GM12892 (cell line): Measurements from ENCODE around the gene MED22.

Experiments used
- POLR2A ChIP-seq: IDR thresholded peaks from 2 replicates; pipeline ENCODE4 v1.6.1; 2011; ENCODE audit warnings: low read depth, low read length, control low read depth
- POLR2AphosphoS5 ChIP-seq: IDR thresholded peaks from 2 replicates; pipeline ENCODE4 v1.6.1; 2011; ENCODE audit warnings: low read depth, low read length, control low read depth

- TF ChIP-seq POLR2A (no peak), POLR2AphosphoS5 (no peak)
Observed at GRCh38 chr9:133345596-133345995, 2.3 kb downstream of the MED22 start.
